HCT116 (cell line): ENCODE data around the gene STOML2. TPM values are rescaled to one million over a fixed set of nuclear protein-coding genes. Genes with fewer than 3 reads are reported as not detected.

Source experiments
- ATAC-seq: fragments of 200-7000 bp; cut with Tn5 transposase; 2 replicates; pipeline ENCODE4 v1.9.1; 2020; ENCODE audit warnings: mild to moderate bottlenecking, moderate library complexity
- BruUV-seq: library from RNA; stranded (reverse); fragments of 400-500 nt; replicated peaks from 2 replicates; lab custom pipeline; 2021; lab: Mats Ljungman, UMichigan
- CTCF ChIA-PET: fragments of 300-600 bp; sonication (Branson Sonifier 250); formaldehyde crosslinking; loops from one replicate; lab custom pipeline; 2021; ENCODE audit warnings: antibody characterized with exemption; lab: Charles Lee
- POLR2A ChIA-PET: fragments of 300-600, 350-600 bp; sonication (Branson Sonifier 250); formaldehyde crosslinking; loops from one replicate; lab custom pipeline; 2021; ENCODE audit warnings: antibody characterized with exemption; lab: Charles Lee
- RAD21 ChIA-PET, 2 experiments: fragments of 300-600 bp; sonication (Branson Sonifier 250); formaldehyde crosslinking; loops; one replicate each; lab custom pipeline; 2023; ENCODE audit warnings: low total read pairs in 2 of 2; ENCODE audit not compliant: uncharacterized antibody in 2 of 2, unreplicated experiment in 2 of 2, low non-redundant PET in 1 of 2; lab: Charles Lee
- DNase-seq: peaks from one replicate; pipeline ENCODE4 v3.0.0-alpha.2; 2010; ENCODE audit warnings: low read depth, low spot score
- H2AFZ ChIP-seq: fragments of 200-600 bp; shearing (Covaris generic), sonication (generic); 2 replicates; pipeline ENCODE4 v1.6.1; 2017; ENCODE audit warnings: low read depth, mixed run types, mixed read lengths, antibody characterized with exemption, low read length; ENCODE audit not compliant: poor library complexity, severe bottlenecking
- H3K27ac ChIP-seq: 2 replicates; pipeline ENCODE4 v1.5.1; 2012; ENCODE audit warnings: low read depth, low read length
- H3K27me3 ChIP-seq: fragments of 200-600 bp; sonication (generic); 2 replicates; pipeline ENCODE4 v1.6.1; 2016; ENCODE audit warnings: mixed run types, low read length, mixed read lengths; ENCODE audit not compliant: insufficient read depth
- H3K36me3 ChIP-seq, 2 experiments: fragments of 200-500 bp in 1 of 2; fragments of 200-600 bp in 1 of 2; sonication (Bioruptor generic) in 1 of 2; sonication (generic) in 1 of 2; 2 replicates each; pipeline versions ENCODE4 v1.5.1 to v1.6.1; 2014 to 2016; ENCODE audit warnings: low read length in 2 of 2, inconsistent platforms in 1 of 2, mixed read lengths in 1 of 2, mixed run types in 1 of 2; ENCODE audit not compliant: insufficient read depth in 2 of 2, control insufficient read depth in 1 of 2
- H3K4me1 ChIP-seq, 2 experiments: fragments of 200-600 bp in 1 of 2; sonication (generic) in 1 of 2; 2 replicates each; pipeline versions ENCODE4 v1.5.1 to v1.6.1; 2012 to 2017; ENCODE audit warnings: low read length in 2 of 2, inconsistent platforms in 1 of 2, mild to moderate bottlenecking in 1 of 2, mixed read lengths in 1 of 2, mixed run types in 1 of 2, moderate library complexity in 1 of 2; ENCODE audit not compliant: insufficient read depth in 2 of 2, control insufficient read depth in 1 of 2
- H3K4me2 ChIP-seq: fragments of 200-600 bp; sonication (generic); 2 replicates; pipeline ENCODE4 v1.6.1; 2017; ENCODE audit warnings: mixed run types, low read length, mixed read lengths
- H3K4me3 ChIP-seq, 2 experiments: fragments of 200-600 bp in 1 of 2; sonication (generic) in 1 of 2; replicated peaks in 1 of 2; 2 replicates each; pipeline ENCODE4 v1.5.1; 2011 to 2016; ENCODE audit warnings: low read length in 2 of 2, control low read depth in 1 of 2, low read depth in 1 of 2, mild to moderate bottlenecking in 1 of 2, mixed read lengths in 1 of 2, mixed run types in 1 of 2
- H3K79me2 ChIP-seq: fragments of 200-600 bp; sonication (generic); 2 replicates; pipeline ENCODE4 v1.6.1; 2017; ENCODE audit warnings: mild to moderate bottlenecking, mixed run types, low read length, moderate library complexity, mixed read lengths; ENCODE audit not compliant: insufficient read depth
- H3K9ac ChIP-seq: fragments of 200-600 bp; sonication (generic); 2 replicates; pipeline ENCODE4 v1.6.1; 2016; ENCODE audit warnings: low read length, mixed read lengths
- H3K9me2 ChIP-seq: fragments of 200-600 bp; sonication (generic), shearing (Covaris generic); 2 replicates; pipeline ENCODE4 v1.6.1; 2017; ENCODE audit warnings: mixed run types, mild to moderate bottlenecking, moderate library complexity; ENCODE audit not compliant: insufficient read depth
- H3K9me3 ChIP-seq, 2 experiments: fragments of 200-500 bp in 1 of 2; fragments of 200-600 bp in 1 of 2; sonication (Bioruptor generic) in 1 of 2; sonication (generic) in 1 of 2; 2 replicates each; pipeline ENCODE4 v1.6.1; 2014 to 2017; ENCODE audit warnings: low read length in 2 of 2, mixed read lengths in 2 of 2, inconsistent platforms in 1 of 2, low read depth in 1 of 2, mild to moderate bottlenecking in 1 of 2, mixed run types in 1 of 2, moderate library complexity in 1 of 2; ENCODE audit not compliant: control insufficient read depth in 1 of 2, insufficient read depth in 1 of 2
- H4K20me1 ChIP-seq: fragments of 200-600 bp; sonication (generic), shearing (Covaris generic); 2 replicates; pipeline ENCODE4 v1.6.1; 2017; ENCODE audit warnings: mixed run types, mild to moderate bottlenecking, moderate library complexity; ENCODE audit not compliant: insufficient read depth
- CBX3 ChIP-seq: IDR thresholded peaks from 2 replicates; pipeline ENCODE4 v1.6.1; 2012; ENCODE audit warnings: low read depth
- CTCF ChIP-seq, 3 experiments: fragments of 200-600 bp in 1 of 3; sonication (generic) in 1 of 3; IDR thresholded peaks in 2 of 3; conservative IDR thresholded peaks in 1 of 3; 2 replicates each; pipeline ENCODE4 v1.5.1; 2012 to 2017; ENCODE audit warnings: low read depth in 2 of 3, low read length in 2 of 3, antibody characterized with exemption in 1 of 3, borderline replicate concordance in 1 of 3, control low read depth in 1 of 3, mild to moderate bottlenecking in 1 of 3, mixed read lengths in 1 of 3, mixed run types in 1 of 3, moderate library complexity in 1 of 3; ENCODE audit not compliant: insufficient read depth in 1 of 3
- EGR1 ChIP-seq: IDR thresholded peaks from 2 replicates; pipeline ENCODE4 v1.6.1; 2012; ENCODE audit warnings: low read depth
- ELF1 ChIP-seq: IDR thresholded peaks from 2 replicates; pipeline ENCODE4 v1.6.1; 2012; ENCODE audit warnings: low read depth, borderline replicate concordance
- JUND ChIP-seq: IDR thresholded peaks from 2 replicates; pipeline ENCODE4 v1.6.1; 2012
- MAX ChIP-seq: IDR thresholded peaks from 2 replicates; pipeline ENCODE4 v1.6.1; 2012
- POLR2A ChIP-seq: IDR thresholded peaks from 2 replicates; pipeline ENCODE4 v1.7.0; 2011; ENCODE audit warnings: borderline replicate concordance; ENCODE audit not compliant: insufficient read depth, insufficient read length; ENCODE audit errors: extremely low read depth
- POLR2AphosphoS5 ChIP-seq: IDR thresholded peaks from 2 replicates; pipeline ENCODE4 v1.6.1; 2011; ENCODE audit warnings: mild to moderate bottlenecking, low read depth, low read length, moderate library complexity
- RAD21 ChIP-seq: IDR thresholded peaks from 2 replicates; pipeline ENCODE4 v1.6.1; 2012; ENCODE audit warnings: low read depth, mild to moderate bottlenecking
- REST ChIP-seq: IDR thresholded peaks from 2 replicates; pipeline ENCODE4 v1.6.1; 2012; ENCODE audit warnings: low read depth
- SIN3A ChIP-seq: IDR thresholded peaks from 2 replicates; pipeline ENCODE4 v1.6.1; 2012; ENCODE audit warnings: low read depth
- SP1 ChIP-seq: IDR thresholded peaks from 2 replicates; pipeline ENCODE4 v1.6.1; 2012; ENCODE audit warnings: low read depth
- intact Hi-C: fragments of 100-400 bp; cut with micrococcal nuclease; formaldehyde crosslinking; loops from 2 replicates; pipeline ENCODE4 v1.10.0; 2022
- total RNA-seq: library from RNA; stranded (reverse); gene quantifications from one replicate; pipeline ENCODE4 v1.2.1, GENCODE V29; 2021; ENCODE audit not compliant: unreplicated experiment

Gene STOML2
- total RNA-seq, 1 experiment from 2014 or later, result 245 TPM

- H3K27ac ChIP-seq, result no peak overlapping the region
- no peak overlapping the region for H2AFZ ChIP-seq
- H3K79me2 ChIP-seq, result no peaks in the 10 kb centered on the region
- H3K27me3 ChIP-seq, result no peaks in the 10 kb centered on the region
- H3K9ac ChIP-seq, result no peak overlapping the region
- H3K9me3 ChIP-seq, result peaks cover 0 to 3% of the 10 kb centered on the region in 2 experiments; a peak in 1 of 4 replicates
- H3K4me3 ChIP-seq, result no peak overlapping the region
- H3K36me3 ChIP-seq, result no peaks in the 10 kb centered on the region
- ATAC-seq, result no peak
- no peaks in the 10 kb centered on the region for H4K20me1 ChIP-seq
- H3K4me2 ChIP-seq, result no peak overlapping the region
- ChIA-PET POLR2A (interaction anchor here (0.7 kb wide), 1 partner anchor 19 kb away, joined by 4 read pairs; the partner anchor contains the start of gene ATOSB), RAD21 (no interaction called here), CTCF (no interaction called here)
- BruUV-seq, result no TSS peak
- no peak for DNase-seq
- H3K4me1 ChIP-seq, result no peaks in the 10 kb centered on the region
- TF ChIP-seq POLR2A (no peak), MAX (no peak), JUND (no peak), CBX3 (no peak), POLR2AphosphoS5 (no peak), RAD21 (no peak), CTCF (IDR thresholded peaks at IDR 0.05 in 2 of 3, conservative IDR thresholded peaks at IDR 0.05 in 1 of 3; ENCODE audit: borderline replicate concordance in 1 of 3, insufficient read depth in 1 of 3, low read depth in 2 of 3, low read length in 2 of 3) (no peak), SP1 (no peak), ELF1 (no peak), SIN3A (no peak), EGR1 (no peak), REST (no peak)
- H3K9me2 ChIP-seq, result no peaks in the 10 kb centered on the region; the same call in 1 of the 2 replicates
- intact Hi-C loops, result no loop called here
These were observed 32.0 kb upstream of the STOML2 start for GRCh38 chr9:35134920-35135319.
